Upper lobe of right lung (tissue), 1 donor: ENCODE data around the gene CCDC157. TPM values are rescaled to one million over a fixed set of nuclear protein-coding genes. Genes with fewer than 3 reads are reported as not detected.
A peak's percentile ranks its signal among the peaks of the same experiment; 100 is the strongest.
"Not testable (repeated sequence)": the region's sequence is repeated elsewhere in the genome, so short reads cannot be mapped to it uniquely, and the experiment has no call there.

Experiments used
- ATAC-seq: fragments of 200-7000 bp; cut with Tn5 transposase; one replicate; pipeline ENCODE4 v1.9.1; 2020; ENCODE audit warnings: mild to moderate bottlenecking, moderate library complexity
- DNase-seq: peaks from one replicate; pipeline ENCODE4 v3.0.0-alpha.2; 2020
- H3K27ac ChIP-seq: fragments of 200-600 bp; one replicate; pipeline ENCODE4 v1.8.0; 2022
- H3K27me3 ChIP-seq: fragments of 200-600 bp; one replicate; pipeline ENCODE4 v1.8.0; 2022; ENCODE audit warnings: mild to moderate bottlenecking
- H3K36me3 ChIP-seq: fragments of 200-600 bp; one replicate; pipeline ENCODE4 v1.8.0; 2022
- H3K4me1 ChIP-seq: fragments of 200-600 bp; one replicate; pipeline ENCODE4 v1.8.0; 2022
- H3K4me3 ChIP-seq: fragments of 200-600 bp; one replicate; pipeline ENCODE4 v1.8.0; 2022; ENCODE audit warnings: mild to moderate bottlenecking
- H3K9me3 ChIP-seq: fragments of 200-600 bp; one replicate; pipeline ENCODE4 v1.8.0; 2022
- intact Hi-C: fragments of 100-400 bp; cut with DNase I; formaldehyde crosslinking; loops from one replicate; pipeline ENCODE4 v1.11.0; 2022
- total RNA-seq: library from RNA; stranded (reverse); fragmentation: NEBNext Ultra II Directional; extraction: Animal tissue kit (Norgen Biotek cat#: 25700); gene quantifications from one replicate; pipeline ENCODE4 v1.2.1, GENCODE V29; 2021
- TF ChIP-seq, protein P1 (sequence below): fragments of 200-600 bp; IDR thresholded peaks from one replicate; pipeline ENCODE4 v1.8.0; 2022; ENCODE audit warnings: antibody characterized with exemption
- donor health status: DM: no; HTN: yes; CAD: no; lungs with severe emphysema.

The CCDC157 gene
- total RNA-seq, 1 donor from 2014 or later = 2.7 TPM

DNA sequence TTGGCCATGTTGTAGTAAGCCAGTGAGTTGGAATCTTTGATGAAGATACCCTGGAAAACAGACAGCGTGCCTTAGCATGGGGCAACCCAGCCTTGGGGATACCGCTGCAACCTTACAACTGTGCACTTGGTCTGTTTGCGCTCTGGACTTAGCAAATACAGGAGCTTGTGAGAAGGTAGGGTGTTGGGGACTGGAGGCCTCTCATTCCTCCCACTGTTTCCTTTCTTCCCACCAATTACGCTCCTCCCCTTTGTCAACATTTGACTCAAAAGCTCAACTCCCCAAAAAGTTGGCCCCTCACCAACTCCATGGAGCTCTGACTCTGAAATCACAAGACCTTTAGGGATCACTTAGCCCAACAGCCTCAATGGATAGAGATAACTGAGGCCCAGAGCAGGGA is 22.2 kb upstream of the CCDC157 start:
- Histone ChIP-seq H3K36me3 (peaks cover 91% of the 10 kb centered on the region), H3K4me3 (no peak overlapping the region), H3K27ac (no peak overlapping the region), H3K4me1 (no peaks in the 10 kb centered on the region), H3K9me3 (no peaks in the 10 kb centered on the region), H3K27me3 (no peaks in the 10 kb centered on the region)
- TF ChIP-seq, protein P1, sequence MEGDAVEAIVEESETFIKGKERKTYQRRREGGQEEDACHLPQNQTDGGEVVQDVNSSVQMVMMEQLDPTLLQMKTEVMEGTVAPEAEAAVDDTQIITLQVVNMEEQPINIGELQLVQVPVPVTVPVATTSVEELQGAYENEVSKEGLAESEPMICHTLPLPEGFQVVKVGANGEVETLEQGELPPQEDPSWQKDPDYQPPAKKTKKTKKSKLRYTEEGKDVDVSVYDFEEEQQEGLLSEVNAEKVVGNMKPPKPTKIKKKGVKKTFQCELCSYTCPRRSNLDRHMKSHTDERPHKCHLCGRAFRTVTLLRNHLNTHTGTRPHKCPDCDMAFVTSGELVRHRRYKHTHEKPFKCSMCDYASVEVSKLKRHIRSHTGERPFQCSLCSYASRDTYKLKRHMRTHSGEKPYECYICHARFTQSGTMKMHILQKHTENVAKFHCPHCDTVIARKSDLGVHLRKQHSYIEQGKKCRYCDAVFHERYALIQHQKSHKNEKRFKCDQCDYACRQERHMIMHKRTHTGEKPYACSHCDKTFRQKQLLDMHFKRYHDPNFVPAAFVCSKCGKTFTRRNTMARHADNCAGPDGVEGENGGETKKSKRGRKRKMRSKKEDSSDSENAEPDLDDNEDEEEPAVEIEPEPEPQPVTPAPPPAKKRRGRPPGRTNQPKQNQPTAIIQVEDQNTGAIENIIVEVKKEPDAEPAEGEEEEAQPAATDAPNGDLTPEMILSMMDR = no peak
- ATAC-seq (peak; percentile 12), DNase-seq (no peak)
- intact Hi-C loops = no loop called here

DNA sequence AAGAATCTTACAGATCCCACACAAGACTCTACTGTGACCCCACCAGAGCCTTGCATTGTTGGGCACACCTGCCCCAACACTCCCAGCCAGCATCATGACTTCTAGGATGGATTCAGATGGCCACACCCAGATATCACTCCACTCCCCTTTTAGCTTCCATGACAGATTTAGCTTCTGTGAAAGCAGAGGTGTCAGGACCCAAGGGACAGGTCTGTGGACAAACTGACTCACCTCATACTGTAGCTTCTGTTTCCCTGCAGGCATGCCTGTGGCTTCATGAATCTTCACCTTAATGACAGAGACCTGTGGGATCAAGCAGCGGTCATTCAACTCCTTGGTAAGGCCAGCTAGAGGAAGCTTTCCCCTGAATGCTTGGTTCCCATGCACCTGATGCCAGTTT is 21.6 kb upstream of the CCDC157 start:
- H3K4me1 ChIP-seq = no peaks in the 10 kb centered on the region
- TF ChIP-seq, protein P1 = no peak
- peaks cover 97% of the 10 kb centered on the region for H3K36me3 ChIP-seq
- H3K27me3 ChIP-seq = no peaks in the 10 kb centered on the region
- H3K27ac ChIP-seq = no peak overlapping the region
- no peak overlapping the region for H3K4me3 ChIP-seq
- no peak for ATAC-seq
- H3K9me3 ChIP-seq = no peaks in the 10 kb centered on the region
- no peak for DNase-seq
- intact Hi-C loops = no loop called here

DNA sequence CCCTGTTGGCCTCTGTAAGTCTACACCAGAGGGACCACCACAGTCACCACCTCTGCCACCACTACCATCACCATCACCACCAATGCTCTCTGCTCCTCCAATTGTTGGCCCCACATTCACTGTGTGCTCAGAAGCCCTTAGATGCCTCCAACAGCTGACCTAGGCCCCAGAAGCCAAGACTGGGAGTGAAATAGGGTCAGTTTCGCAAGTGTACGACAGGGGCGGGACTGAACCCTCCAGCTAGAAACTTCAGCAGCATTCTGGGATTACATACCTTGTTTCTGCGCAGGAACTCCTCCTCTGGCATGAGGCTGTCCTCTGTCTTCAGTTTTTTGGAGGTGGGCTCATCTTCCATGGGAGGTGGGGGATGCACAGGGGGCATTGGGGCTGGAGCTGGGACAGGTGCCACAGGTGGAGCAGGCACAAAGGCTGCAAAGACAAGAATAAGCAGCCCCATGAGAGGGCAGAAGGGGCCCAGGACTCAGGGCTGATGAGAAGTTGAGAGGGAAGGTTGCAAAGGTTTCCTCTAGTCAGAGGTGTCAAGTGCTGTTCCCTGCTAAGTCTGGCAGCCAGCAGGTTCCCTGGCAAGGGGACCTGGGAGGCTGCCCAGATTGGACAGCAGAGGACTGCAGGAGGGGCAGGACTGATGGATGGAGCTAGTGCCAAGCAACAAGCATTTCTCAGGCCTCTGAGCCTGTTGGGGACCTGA is 19.9 kb upstream of the CCDC157 start:
- Histone ChIP-seq H3K27ac (no peak overlapping the region), H3K4me3 (no peak overlapping the region), H3K36me3 (peaks cover 100% of the 10 kb centered on the region), H3K9me3 (no peaks in the 10 kb centered on the region), H3K4me1 (no peaks in the 10 kb centered on the region), H3K27me3 (no peaks in the 10 kb centered on the region)
- DNase-seq (no peak), ATAC-seq (no peak)
- TF ChIP-seq, protein P1 = no peak
- intact Hi-C loops = no loop called here

DNA sequence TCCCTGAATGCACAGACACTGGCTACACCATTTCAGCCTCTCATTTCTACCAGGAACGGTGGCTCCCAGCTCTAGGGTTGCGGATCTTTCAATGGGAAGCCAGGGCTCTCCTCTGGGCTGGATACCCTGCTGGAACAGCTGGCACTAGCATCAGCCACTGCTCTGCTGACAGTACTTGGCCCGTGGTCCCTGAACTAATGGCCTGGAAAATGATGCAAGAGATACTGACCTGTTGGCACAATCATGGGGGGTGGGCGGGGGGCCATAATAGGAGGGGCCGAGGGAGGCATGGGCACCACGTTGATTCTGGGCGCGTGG is 19.4 kb upstream of the CCDC157 start:
- ATAC-seq (no peak), DNase-seq (no peak)
- intact Hi-C loops = no loop called here
- no peak overlapping the region for H3K27ac ChIP-seq
- H3K27me3 ChIP-seq = no peaks in the 10 kb centered on the region
- TF ChIP-seq, protein P1 = no peak
- H3K36me3 ChIP-seq = peaks cover 100% of the 10 kb centered on the region
- H3K4me1 ChIP-seq = no peaks in the 10 kb centered on the region
- H3K4me3 ChIP-seq = no peak overlapping the region
- H3K9me3 ChIP-seq = no peaks in the 10 kb centered on the region

DNA sequence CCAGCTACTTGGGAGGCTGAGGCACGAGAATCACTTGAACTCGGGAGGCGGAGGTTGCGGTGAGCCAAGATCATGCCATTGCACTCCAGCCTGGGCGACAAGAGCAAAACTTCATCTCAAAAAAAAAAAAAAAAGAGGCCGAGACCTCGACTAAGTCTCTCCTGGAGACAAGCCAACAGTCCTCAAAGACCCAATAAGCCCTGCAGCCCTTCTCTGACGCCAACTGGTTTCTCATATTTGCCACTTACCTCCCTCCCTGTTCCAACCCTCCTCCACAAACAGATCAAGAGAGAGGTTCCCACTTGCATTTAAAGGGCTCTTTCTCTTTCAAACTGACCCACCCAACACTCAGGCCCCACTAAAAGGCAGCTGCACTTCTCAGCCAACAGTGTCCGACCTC is 18.5 kb upstream of the CCDC157 start:
- intact Hi-C loops, ATAC-seq: not testable (repeated sequence)

DNA sequence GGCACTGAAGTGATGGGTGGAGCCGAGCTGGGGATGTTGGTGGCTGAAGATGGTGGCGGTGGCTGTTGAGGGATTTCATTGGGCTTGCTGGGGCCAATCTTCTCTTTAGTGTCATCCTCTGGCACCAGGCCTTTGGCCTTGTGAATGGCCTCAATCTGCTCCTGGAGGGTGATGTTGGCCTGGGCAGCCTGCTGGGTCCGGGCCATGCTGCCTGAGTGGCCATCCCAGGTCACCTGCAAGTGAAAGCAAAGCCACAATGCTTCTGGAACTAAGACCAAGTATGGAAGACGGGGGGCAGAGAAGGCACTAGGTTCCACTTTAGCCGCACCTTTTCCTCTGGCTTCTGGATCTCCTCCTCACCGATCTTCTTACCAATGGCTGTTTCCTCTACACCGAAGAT is 18.0 kb upstream of the CCDC157 start:
- H3K27me3 ChIP-seq = no peaks in the 10 kb centered on the region
- no peak overlapping the region for H3K27ac ChIP-seq
- H3K4me1 ChIP-seq = no peaks in the 10 kb centered on the region
- H3K9me3 ChIP-seq = no peaks in the 10 kb centered on the region
- TF ChIP-seq, protein P1 = no peak
- DNase-seq (no peak), ATAC-seq (no peak)
- intact Hi-C loops = no loop called here
- H3K4me3 ChIP-seq = no peak overlapping the region
- peaks cover 100% of the 10 kb centered on the region for H3K36me3 ChIP-seq

More for the DNA sequence above, 18.5 kb upstream of the CCDC157 start:
- not testable (repeated sequence) for H3K27me3 ChIP-seq, H3K9me3 ChIP-seq, H3K4me1 ChIP-seq, H3K4me3 ChIP-seq, DNase-seq, H3K27ac ChIP-seq
- H3K36me3 ChIP-seq = peaks cover 100% of the 10 kb centered on the region
